Measurements from ENCODE around the gene RREB1.

RREB1 gene

GRCh38 chr6:7100072-7100752, 7.5 kb upstream of the RREB1 start:
- no peak for DNase-seq (ENCODE audit: low read depth)
- no peak for TF ChIP-seq CTCF (IDR thresholded peaks at IDR 0.05; ENCODE audit: control insufficient read depth, extremely low read depth, insufficient read depth)
- H3K4me3 ChIP-seq (ENCODE audit: low read depth, low read length): no peak overlapping the region

- no peak for TF ChIP-seq CTCF (IDR thresholded peaks at IDR 0.05; ENCODE audit: control insufficient read depth, extremely low read depth, insufficient read depth)
- DNase-seq (ENCODE audit: low read depth): no peak
- no peak overlapping the region for H3K4me3 ChIP-seq (ENCODE audit: low read depth, low read length)
Measured at GRCh38 chr6:7100753-7101081, 7.0 kb upstream of the RREB1 start.

GRCh38 chr6:7101290-7101689, 6.5 kb upstream of the RREB1 start:
- no peak for DNase-seq (ENCODE audit: low read depth)
- TF ChIP-seq CTCF (IDR thresholded peaks at IDR 0.05; ENCODE audit: control insufficient read depth, extremely low read depth, insufficient read depth): no peak
- H3K4me3 ChIP-seq (ENCODE audit: low read depth, low read length): no peak overlapping the region

GRCh38 chr6:7104752-7105151, 3.0 kb upstream of the RREB1 start:
- DNase-seq (ENCODE audit: low read depth): no peak
- TF ChIP-seq CTCF (IDR thresholded peaks at IDR 0.05; ENCODE audit: control insufficient read depth, extremely low read depth, insufficient read depth): no peak
- H3K4me3 ChIP-seq (ENCODE audit: low read depth, low read length): no peak overlapping the region

- no peak for TF ChIP-seq CTCF (IDR thresholded peaks at IDR 0.05; ENCODE audit: control insufficient read depth, extremely low read depth, insufficient read depth)
- no peak overlapping the region for H3K4me3 ChIP-seq (ENCODE audit: low read depth, low read length)
- no peak for DNase-seq (ENCODE audit: low read depth)
Measured at GRCh38 chr6:7106215-7106751, 1.5 kb upstream of the RREB1 start.

GRCh38 chr6:7106752-7107577, 796 bp upstream of the RREB1 start:
- no peak for DNase-seq (ENCODE audit: low read depth)
- no peak for TF ChIP-seq CTCF (IDR thresholded peaks at IDR 0.05; ENCODE audit: control insufficient read depth, extremely low read depth, insufficient read depth)
- H3K4me3 ChIP-seq (ENCODE audit: low read depth, low read length): peak overlapping the region; percentile 92
